ENCODE results near the gene MYOF.

DNA sequence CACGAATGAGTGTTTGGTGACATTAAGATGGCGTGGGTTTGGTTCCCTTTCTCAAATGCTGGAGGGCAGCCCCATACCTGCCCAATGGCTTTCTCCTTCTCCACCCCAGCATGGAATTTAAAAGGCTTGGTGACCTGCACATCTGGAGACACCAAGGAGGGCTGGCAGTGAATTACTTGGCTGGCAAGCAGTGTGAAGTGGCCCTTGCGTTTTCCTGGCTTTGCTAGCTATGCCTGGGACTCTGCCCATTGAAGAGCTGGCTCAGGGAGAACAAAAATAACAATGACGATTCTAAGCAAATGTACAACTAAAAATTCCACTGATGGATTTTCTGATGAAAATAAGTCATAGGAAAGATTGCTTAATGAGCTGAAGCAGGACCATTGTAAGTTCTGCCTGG, 204.8 kb downstream of the MYOF start:
- no peak for TF ChIP-seq CTCF (optimal IDR thresholded peaks at IDR 0.05 in 1 of 3, IDR thresholded peaks at IDR 0.05 in 1 of 3, conservative IDR thresholded peaks at IDR 0.05 in 1 of 3; ENCODE audit: extremely low read depth in 1 of 3, insufficient read depth in 2 of 3, low read length in 3 of 3)
- no peak for TF ChIP-seq EZH2 (IDR thresholded peaks at IDR 0.05; ENCODE audit: low read length)
